IMR-90 (cell line): ENCODE measurements around the gene CCDC177.

ENCODE experiments used
- BHLHE40 ChIP-seq: fragments of 150-350 bp; IDR thresholded peaks from 2 replicates; pipeline ENCODE4 v1.6.1; 2016; ENCODE audit warnings: mild to moderate bottlenecking, low read depth, low read length
- CHD1 ChIP-seq: IDR thresholded peaks from 2 replicates; pipeline ENCODE4 v1.6.1; 2012; ENCODE audit warnings: low read depth, low read length, improper control_type of control experiment
- CTCF ChIP-seq: conservative IDR thresholded peaks from 2 replicates; pipeline ENCODE4 v1.5.1; 2012; ENCODE audit warnings: mild to moderate bottlenecking, low read depth, low read length, improper control_type of control experiment
- ELK1 ChIP-seq: fragments of 150-350 bp; IDR thresholded peaks from 2 replicates; pipeline ENCODE4 v1.6.1; 2016; ENCODE audit warnings: low read depth, mild to moderate bottlenecking, low read length, moderate library complexity, borderline replicate concordance
- FOS ChIP-seq: fragments of 150-350 bp; IDR thresholded peaks from 2 replicates; pipeline ENCODE4 v1.6.1; 2016; ENCODE audit warnings: low read depth, low read length
- MAZ ChIP-seq: IDR thresholded peaks from 2 replicates; pipeline ENCODE4 v1.6.1; 2012; ENCODE audit warnings: low read depth, mild to moderate bottlenecking, low read length, improper control_type of control experiment, moderate library complexity, borderline replicate concordance
- MXI1 ChIP-seq: IDR thresholded peaks from 2 replicates; pipeline ENCODE4 v1.6.1; 2012; ENCODE audit warnings: low read depth, mild to moderate bottlenecking, low read length, moderate library complexity, borderline replicate concordance
- POLR2A ChIP-seq: IDR thresholded peaks from 2 replicates; pipeline ENCODE4 v1.6.1; 2012; ENCODE audit warnings: mild to moderate bottlenecking, low read depth, low read length
- RFX5 ChIP-seq: IDR thresholded peaks from 2 replicates; pipeline ENCODE4 v1.8.0; 2012; ENCODE audit warnings: low read depth, mild to moderate bottlenecking, low read length, moderate library complexity
- SMC3 ChIP-seq: fragments of 150-350 bp; IDR thresholded peaks from 2 replicates; pipeline ENCODE4 v1.6.1; 2016; ENCODE audit warnings: low read depth, mild to moderate bottlenecking, antibody characterized with exemption, low read length, moderate library complexity
- USF2 ChIP-seq: fragments of 150-350 bp; IDR thresholded peaks from 2 replicates; pipeline ENCODE4 v1.6.1; 2017; ENCODE audit warnings: mild to moderate bottlenecking, antibody characterized with exemption, low read length, low read depth

GRCh38 chr14:69593018-69593677 is 18.5 kb upstream of the CCDC177 start:
- TF ChIP-seq CTCF, result no peak
- no peak for TF ChIP-seq ELK1
- no peak for TF ChIP-seq FOS
- no peak for TF ChIP-seq SMC3
- TF ChIP-seq MXI1, result no peak
- TF ChIP-seq RFX5, result no peak
- 0 out of 2 replicates have a peak, but pooled peaks have one; percentile 5 for TF ChIP-seq USF2
- no peak for TF ChIP-seq POLR2A
- no peak for TF ChIP-seq CHD1
- TF ChIP-seq MAZ, result no peak
- TF ChIP-seq BHLHE40, result no peak
